GM12875 (cell line): ENCODE measurements around the gene CAVIN1.

Experiments
- H3K4me3 ChIP-seq: one replicate; pipeline ENCODE4 v1.5.1; 2011; ENCODE audit warnings: low read depth, low read length, control low read depth
- TF ChIP-seq, protein P1 (sequence below): IDR thresholded peaks from 2 replicates; pipeline ENCODE4 v1.5.1; 2011; ENCODE audit warnings: low read depth, mild to moderate bottlenecking, control low read depth, inconsistent platforms, low read length, moderate library complexity, borderline replicate concordance; ENCODE audit not compliant: insufficient read depth

CAVIN1 gene, protein sequence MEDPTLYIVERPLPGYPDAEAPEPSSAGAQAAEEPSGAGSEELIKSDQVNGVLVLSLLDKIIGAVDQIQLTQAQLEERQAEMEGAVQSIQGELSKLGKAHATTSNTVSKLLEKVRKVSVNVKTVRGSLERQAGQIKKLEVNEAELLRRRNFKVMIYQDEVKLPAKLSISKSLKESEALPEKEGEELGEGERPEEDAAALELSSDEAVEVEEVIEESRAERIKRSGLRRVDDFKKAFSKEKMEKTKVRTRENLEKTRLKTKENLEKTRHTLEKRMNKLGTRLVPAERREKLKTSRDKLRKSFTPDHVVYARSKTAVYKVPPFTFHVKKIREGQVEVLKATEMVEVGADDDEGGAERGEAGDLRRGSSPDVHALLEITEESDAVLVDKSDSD

DNA sequence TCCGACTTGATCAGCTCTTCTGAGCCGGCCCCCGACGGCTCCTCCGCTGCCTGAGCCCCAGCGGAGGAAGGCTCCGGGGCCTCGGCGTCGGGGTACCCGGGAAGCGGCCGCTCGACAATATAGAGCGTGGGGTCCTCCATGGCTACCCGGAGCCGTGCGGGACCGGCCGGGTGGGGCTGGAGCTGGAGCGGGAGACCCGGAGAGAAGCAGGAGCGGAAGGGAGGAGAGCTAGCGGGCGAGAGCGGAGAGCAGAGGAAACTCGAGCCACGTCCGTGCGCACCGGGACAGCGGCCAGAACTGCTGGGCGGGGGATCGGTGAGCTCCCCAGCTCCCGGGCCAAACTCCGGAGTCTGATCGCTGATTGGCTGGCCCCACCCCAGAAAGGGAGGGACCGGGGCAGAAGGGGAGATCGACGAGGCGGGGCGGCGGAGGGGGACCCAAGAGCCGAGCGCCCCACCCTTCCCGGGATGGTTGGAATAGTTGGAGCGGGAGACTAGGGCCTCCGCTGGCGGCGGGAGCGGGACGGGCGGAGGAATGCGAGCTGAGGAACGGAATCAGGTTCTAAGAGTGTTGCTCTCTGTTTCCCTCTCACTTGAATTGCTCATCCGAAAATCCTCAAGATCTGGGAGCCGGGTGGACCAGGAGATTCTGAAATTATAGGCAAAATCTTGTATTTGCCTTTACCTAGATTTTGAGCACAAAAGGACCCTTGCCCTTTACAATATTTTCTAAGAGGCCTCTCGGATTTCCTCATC is at the start of gene CAVIN1:
TSS of gene CAVIN1 (minus strand) at position 299 of the 755 bp plus-strand sequence. CDS start at position 140, 159 bp downstream.
- H3K4me3 ChIP-seq: peak within 1 kb of the TSS; percentile 47
- TF ChIP-seq, protein P1, sequence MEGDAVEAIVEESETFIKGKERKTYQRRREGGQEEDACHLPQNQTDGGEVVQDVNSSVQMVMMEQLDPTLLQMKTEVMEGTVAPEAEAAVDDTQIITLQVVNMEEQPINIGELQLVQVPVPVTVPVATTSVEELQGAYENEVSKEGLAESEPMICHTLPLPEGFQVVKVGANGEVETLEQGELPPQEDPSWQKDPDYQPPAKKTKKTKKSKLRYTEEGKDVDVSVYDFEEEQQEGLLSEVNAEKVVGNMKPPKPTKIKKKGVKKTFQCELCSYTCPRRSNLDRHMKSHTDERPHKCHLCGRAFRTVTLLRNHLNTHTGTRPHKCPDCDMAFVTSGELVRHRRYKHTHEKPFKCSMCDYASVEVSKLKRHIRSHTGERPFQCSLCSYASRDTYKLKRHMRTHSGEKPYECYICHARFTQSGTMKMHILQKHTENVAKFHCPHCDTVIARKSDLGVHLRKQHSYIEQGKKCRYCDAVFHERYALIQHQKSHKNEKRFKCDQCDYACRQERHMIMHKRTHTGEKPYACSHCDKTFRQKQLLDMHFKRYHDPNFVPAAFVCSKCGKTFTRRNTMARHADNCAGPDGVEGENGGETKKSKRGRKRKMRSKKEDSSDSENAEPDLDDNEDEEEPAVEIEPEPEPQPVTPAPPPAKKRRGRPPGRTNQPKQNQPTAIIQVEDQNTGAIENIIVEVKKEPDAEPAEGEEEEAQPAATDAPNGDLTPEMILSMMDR: no peak

- TF ChIP-seq, protein P1: no peak
- H3K4me3 ChIP-seq: no peak overlapping the region
Observed at GRCh38 chr17:42467889-42468288, 44.8 kb upstream of the CAVIN1 start.

- no peak overlapping the region for H3K4me3 ChIP-seq
- TF ChIP-seq, protein P1: no peak
Observed at GRCh38 chr17:42463976-42464400, 40.9 kb upstream of the CAVIN1 start.

GRCh38 chr17:42460371-42460770 is 37.3 kb upstream of the CAVIN1 start:
- no peak overlapping the region for H3K4me3 ChIP-seq
- TF ChIP-seq, protein P1: no peak

GRCh38 chr17:42459801-42460281 is 36.8 kb upstream of the CAVIN1 start:
- H3K4me3 ChIP-seq: peak overlapping the region; percentile 73
- TF ChIP-seq, protein P1: no peak

DNA sequence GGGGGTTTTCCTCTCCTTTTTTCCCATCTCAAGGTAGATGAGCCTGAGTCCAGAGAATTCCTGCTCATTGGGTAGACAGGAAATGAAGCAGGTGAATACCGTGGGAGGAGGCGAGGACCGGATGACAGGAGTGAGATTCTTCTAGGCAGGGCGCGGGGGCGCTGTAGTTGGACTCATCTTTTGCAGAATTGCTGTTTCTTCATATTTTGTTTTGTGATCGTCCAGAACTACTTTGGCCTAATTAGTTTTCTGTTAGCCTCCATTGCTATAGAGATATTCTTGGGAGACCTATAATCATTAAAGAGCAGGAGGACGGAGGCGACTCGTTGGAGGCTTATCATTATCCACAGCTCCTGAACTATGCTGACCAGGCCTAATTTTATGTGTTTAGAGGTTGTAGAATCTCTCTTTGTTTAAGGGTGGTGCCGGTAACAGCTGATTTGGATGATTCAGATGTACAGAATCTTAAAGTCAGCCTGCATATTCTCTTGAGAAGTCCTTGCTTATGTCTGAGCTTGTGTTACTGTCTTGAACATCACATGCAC is 36.3 kb upstream of the CAVIN1 start:
- TF ChIP-seq, protein P1: peak; percentile 36; the same call in 1 of the 2 replicates
- peak overlapping the region; percentile 73 for H3K4me3 ChIP-seq
